GM12801 (cell line): ENCODE results near the gene TBC1D23.

Experiments
- TF ChIP-seq, protein P1 (sequence below): IDR thresholded peaks from one replicate; pipeline ENCODE4 v1.5.1; 2011; ENCODE audit warnings: control low read depth; ENCODE audit not compliant: insufficient read length; ENCODE audit errors: extremely low read depth

The TBC1D23 gene

DNA sequence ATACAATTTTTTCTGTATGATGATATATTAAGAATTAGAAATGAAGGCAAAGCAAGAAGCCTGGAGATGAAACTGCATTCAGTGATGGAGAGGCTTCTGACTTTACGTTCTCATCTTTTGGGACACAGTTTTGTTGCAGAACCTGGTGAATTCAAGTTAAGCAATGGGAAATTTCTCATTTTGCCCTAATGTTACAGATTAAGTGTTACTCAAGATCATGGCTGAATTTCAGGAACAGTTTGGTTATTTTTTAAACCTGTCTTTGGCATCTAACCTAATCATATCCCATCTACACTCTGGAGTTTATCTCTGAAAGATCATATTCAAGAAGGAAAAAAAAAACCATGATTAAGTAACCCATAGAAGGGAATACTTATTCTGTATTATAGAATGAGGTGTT lies 79.7 kb downstream of the TBC1D23 start:
- TF ChIP-seq, protein P1, sequence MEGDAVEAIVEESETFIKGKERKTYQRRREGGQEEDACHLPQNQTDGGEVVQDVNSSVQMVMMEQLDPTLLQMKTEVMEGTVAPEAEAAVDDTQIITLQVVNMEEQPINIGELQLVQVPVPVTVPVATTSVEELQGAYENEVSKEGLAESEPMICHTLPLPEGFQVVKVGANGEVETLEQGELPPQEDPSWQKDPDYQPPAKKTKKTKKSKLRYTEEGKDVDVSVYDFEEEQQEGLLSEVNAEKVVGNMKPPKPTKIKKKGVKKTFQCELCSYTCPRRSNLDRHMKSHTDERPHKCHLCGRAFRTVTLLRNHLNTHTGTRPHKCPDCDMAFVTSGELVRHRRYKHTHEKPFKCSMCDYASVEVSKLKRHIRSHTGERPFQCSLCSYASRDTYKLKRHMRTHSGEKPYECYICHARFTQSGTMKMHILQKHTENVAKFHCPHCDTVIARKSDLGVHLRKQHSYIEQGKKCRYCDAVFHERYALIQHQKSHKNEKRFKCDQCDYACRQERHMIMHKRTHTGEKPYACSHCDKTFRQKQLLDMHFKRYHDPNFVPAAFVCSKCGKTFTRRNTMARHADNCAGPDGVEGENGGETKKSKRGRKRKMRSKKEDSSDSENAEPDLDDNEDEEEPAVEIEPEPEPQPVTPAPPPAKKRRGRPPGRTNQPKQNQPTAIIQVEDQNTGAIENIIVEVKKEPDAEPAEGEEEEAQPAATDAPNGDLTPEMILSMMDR: no peak

DNA sequence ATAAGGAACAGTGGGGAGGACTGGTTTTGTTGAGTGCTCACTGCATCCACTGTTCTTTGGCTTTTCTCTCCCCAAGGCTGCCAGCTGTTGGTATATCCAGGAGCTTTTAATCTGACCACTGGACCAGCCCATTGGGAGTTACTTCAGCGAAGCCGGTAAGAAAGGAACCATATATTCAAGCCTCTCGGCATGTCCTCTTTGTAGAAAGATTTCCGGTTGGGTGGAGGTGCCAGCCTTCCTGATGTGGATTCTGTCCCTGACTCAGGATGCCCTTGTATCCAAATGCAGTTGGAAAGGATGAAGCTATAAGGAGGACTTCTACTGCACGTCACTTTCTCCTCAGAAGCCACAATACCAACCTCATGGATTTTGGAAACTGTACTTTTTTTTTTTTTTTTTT lies 87.9 kb downstream of the TBC1D23 start:
- TF ChIP-seq, protein P1: no peak

DNA sequence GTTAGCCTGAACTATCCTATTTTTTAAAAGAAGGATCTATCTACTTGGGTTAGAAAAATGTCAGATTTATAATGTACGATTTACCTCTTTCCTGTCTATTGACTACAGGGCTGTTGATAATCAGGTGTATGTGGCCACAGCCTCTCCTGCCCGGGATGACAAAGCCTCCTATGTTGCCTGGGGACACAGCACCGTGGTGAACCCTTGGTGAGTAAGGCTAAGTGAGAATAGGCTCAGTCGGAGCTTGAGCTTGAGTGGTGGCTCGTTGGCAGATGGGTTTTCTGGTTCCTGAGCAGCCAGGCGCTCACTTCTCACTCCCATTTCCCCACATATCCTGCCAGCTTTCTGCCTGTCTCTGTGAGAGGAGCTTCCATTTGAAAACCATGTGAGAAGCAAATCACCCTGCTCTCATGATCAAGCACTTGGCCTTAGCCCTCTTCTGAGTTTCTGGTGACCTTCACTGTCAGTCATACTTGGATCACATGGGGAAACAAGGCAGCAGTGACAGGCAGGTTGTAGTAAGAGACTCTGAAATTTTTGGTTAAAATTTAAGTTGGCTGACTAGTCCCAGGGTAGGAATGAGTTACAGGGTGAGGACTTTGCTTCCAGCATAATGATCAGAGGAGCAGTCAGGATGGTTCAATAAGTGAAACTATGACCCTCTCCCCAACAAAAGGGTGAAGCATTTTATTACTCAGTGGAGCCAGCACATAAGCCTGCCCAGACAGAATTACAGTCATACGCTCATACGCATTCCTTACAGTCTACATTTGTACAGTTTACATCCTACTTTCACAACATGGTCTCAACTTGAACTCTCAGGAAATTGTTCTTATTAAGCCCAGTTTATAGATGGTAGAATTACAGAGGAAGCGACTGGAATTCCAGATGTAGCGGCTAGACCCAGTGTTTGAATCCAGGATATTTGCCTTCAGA lies 91.8 kb downstream of the TBC1D23 start:
- TF ChIP-seq, protein P1: no peak

DNA sequence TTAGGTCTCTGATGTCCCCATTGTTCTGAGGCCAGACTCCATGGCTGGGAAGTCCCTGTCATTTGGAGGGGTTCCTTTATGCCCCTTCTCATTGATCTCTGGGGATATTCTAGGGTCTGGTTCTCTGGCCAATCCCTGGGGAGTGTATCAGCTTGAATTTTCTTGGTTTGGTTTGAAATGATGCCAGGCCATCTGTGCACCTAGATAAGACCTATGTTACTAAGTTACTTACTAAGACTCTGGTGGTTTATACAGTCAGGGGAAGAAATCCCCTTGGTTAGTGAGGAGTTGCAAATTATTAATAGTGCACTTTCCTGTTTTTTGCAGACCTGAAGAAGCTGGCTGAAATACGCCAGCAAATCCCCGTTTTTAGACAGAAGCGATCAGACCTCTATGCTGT lies 94.1 kb downstream of the TBC1D23 start:
- TF ChIP-seq, protein P1: no peak

DNA sequence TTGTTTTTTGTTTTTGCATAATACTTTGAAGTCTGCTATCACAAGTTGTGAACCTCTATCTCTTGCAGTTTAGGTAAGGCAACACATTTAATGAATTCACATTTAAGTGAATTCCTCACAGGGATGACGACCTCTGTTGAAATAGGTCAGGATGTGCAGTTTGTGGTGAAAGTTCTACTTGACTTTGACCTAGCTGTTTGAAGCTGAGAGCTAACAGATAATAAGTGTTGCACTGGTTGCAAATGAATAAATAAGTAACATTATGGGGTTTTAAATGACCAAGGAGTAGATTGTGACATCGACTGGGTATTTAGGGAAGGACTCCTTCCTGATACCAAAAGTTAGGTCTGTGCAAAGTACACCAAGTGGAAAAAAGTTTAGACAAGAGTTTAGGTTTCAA lies 97.6 kb downstream of the TBC1D23 start:
- TF ChIP-seq, protein P1: no peak

DNA sequence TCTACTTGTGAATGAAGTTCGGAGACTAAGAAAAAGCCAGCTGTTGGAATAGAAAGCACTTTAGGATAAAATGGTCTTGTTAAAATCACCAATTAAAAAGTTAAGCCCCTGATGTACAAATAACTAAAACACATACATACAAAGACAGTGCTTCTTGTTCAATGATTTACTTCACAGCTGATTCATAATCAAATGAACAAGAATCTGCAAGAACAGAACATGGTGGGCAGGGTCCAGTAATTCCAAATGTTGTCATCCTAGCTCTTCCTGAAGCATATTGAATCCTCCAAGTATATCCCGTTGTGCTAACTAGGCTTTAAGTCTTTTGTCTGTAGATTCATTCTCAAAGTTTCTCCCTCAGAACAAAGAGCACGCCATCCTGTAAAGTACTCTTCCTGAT lies 98.2 kb downstream of the TBC1D23 start:
- TF ChIP-seq, protein P1: no peak

DNA sequence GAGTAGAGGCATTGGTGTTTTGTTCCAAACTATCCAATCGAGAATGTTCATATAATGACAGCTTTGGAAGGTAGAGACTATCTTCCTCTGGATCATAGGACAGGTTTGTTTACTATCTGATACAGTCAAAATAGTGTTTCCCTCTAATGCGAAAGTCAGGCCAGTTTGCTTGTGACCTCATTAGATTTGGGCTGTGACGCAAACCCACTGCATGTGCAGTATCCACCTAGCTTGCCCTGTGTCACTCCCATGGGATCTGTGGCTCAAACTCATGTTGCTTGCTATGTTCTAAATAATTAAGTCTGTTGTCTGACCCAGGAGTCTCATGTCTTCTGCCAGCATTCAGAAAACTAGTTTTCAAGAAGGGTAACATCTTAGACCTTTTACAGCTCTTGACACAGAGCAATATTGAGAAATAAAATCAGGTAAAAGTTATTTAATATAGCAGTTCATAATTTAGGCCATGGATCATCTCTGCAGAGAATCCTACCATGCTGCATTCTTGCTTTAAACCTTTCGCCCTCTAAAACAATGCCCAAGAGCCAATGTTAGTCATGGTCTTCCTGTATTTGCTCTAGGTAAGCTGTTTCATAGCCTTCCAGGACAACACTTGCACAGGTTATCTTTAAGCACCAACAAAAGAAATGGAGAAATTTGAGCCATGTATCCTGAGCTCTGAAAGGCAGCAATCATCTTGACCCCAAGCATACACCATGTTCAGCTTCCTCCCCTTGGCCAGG lies 100.1 kb downstream of the TBC1D23 start:
- TF ChIP-seq, protein P1: no peak
